Measurements from ENCODE around the gene C8B. TPM values are rescaled to one million over a fixed set of nuclear protein-coding genes. Genes with fewer than 3 reads are reported as not detected.

C8B gene
- total RNA-seq, 1 experiment from 2014 or later = 0.10 TPM

GRCh38 chr1:56995414-56996100 is 29.7 kb upstream of the C8B start:
- DNase-seq (ENCODE audit: low read depth, low spot score) (no peak), ATAC-seq (no peak)
- no peaks in the 10 kb centered on the region for H3K36me3 ChIP-seq (ENCODE audit: control insufficient read depth in 1 of 2, insufficient read depth in 2 of 2, low read length in 2 of 2)
- no peaks in the 10 kb centered on the region for H3K9me2 ChIP-seq (ENCODE audit: insufficient read depth)
- H3K9ac ChIP-seq (ENCODE audit: low read length) = no peak overlapping the region
- intact Hi-C loops (cut with micrococcal nuclease) = no loop called here
- H3K4me1 ChIP-seq (ENCODE audit: control insufficient read depth in 1 of 2, insufficient read depth in 2 of 2, low read length in 2 of 2) = no peaks in the 10 kb centered on the region
- no peak overlapping the region for H3K4me3 ChIP-seq (replicated peaks in 1 of 2; ENCODE audit: low read depth in 1 of 2, low read length in 2 of 2)
- no peaks in the 10 kb centered on the region for H3K79me2 ChIP-seq (ENCODE audit: insufficient read depth, low read length)
- H3K4me2 ChIP-seq (ENCODE audit: low read length) = no peak overlapping the region
- H3K9me3 ChIP-seq (ENCODE audit: control insufficient read depth in 1 of 2, insufficient read depth in 1 of 2, low read depth in 1 of 2, low read length in 2 of 2) = no peaks in the 10 kb centered on the region
- no TSS peak for BruUV-seq (replicated peaks)
- peaks cover 16% of the 10 kb centered on the region; the same call in 1 of the 2 replicates for H3K27me3 ChIP-seq (ENCODE audit: insufficient read depth, low read length)
- POLR2A ChIA-PET = no interaction called here
- RAD21 ChIA-PET (ENCODE audit: low non-redundant PET in 1 of 2, low total read pairs in 2 of 2, uncharacterized antibody in 2 of 2, unreplicated experiment in 2 of 2) = no interaction called here
- no peak for TF ChIP-seq CTCF (IDR thresholded peaks at IDR 0.05 in 2 of 3, conservative IDR thresholded peaks at IDR 0.05 in 1 of 3; ENCODE audit: borderline replicate concordance in 1 of 3, insufficient read depth in 1 of 3, low read depth in 2 of 3, low read length in 2 of 3)
- no peak for TF ChIP-seq POLR2A (IDR thresholded peaks at IDR 0.05; ENCODE audit: borderline replicate concordance, extremely low read depth, insufficient read depth, insufficient read length)
- TF ChIP-seq ZBTB33 (IDR thresholded peaks at IDR 0.05; ENCODE audit: extremely low read depth, insufficient replicate concordance, low read length) = no peak
- TF ChIP-seq TCF7L2 (IDR thresholded peaks at IDR 0.05; ENCODE audit: borderline replicate concordance, extremely low read depth, insufficient read depth, insufficient read length) = no peak
- TF ChIP-seq POLR2AphosphoS5 (IDR thresholded peaks at IDR 0.05; ENCODE audit: low read depth, low read length) = no peak
- no peak for TF ChIP-seq CBX3 (IDR thresholded peaks at IDR 0.05; ENCODE audit: low read depth)
- TF ChIP-seq SRF (IDR thresholded peaks at IDR 0.05; ENCODE audit: low read depth) = no peak
- TF ChIP-seq MAX (IDR thresholded peaks at IDR 0.05) = no peak
- TF ChIP-seq RAD21 (IDR thresholded peaks at IDR 0.05; ENCODE audit: low read depth) = no peak
- no peak for TF ChIP-seq ZNF274 (IDR thresholded peaks at IDR 0.05; ENCODE audit: low read depth, low read length)
- no peak for TF ChIP-seq ATF3 (IDR thresholded peaks at IDR 0.05)
- no peak for TF ChIP-seq CEBPB (IDR thresholded peaks at IDR 0.05; ENCODE audit: low read depth)
- no peak for TF ChIP-seq FOSL1 (IDR thresholded peaks at IDR 0.05; ENCODE audit: low read depth)
- no peak for TF ChIP-seq ZFX (IDR thresholded peaks at IDR 0.05)
- TF ChIP-seq EZH2phosphoT487 (IDR thresholded peaks at IDR 0.05; ENCODE audit: borderline replicate concordance) = no peak
- no peak for TF ChIP-seq REST (IDR thresholded peaks at IDR 0.05; ENCODE audit: low read depth)
- TF ChIP-seq YY1 (IDR thresholded peaks at IDR 0.05; ENCODE audit: extremely low read depth, insufficient replicate concordance, low read depth, low read length) = no peak
- CTCF ChIA-PET = no interaction called here
- H2AFZ ChIP-seq (ENCODE audit: low read depth, low read length, poor library complexity, severe bottlenecking) = no peak overlapping the region
- no peaks in the 10 kb centered on the region for H4K20me1 ChIP-seq (ENCODE audit: insufficient read depth)
- no peak overlapping the region for H3K27ac ChIP-seq (ENCODE audit: low read depth, low read length)
